Endothelial cell of umbilical vein (primary cell): ENCODE data around the gene SCN3B. TPM values are rescaled to one million over a fixed set of nuclear protein-coding genes. Genes with fewer than 3 reads are reported as not detected.

Source experiments
- BruUV-seq: library from RNA; stranded (reverse); fragments of 400-500 nt; replicated peaks from 2 replicates; lab custom pipeline; 2021; lab: Mats Ljungman, UMichigan
- CTCF ChIA-PET: fragments of 300-600, 350-600 bp; sonication (Branson Sonifier 250); formaldehyde crosslinking; loops from one replicate; lab custom pipeline; 2021; ENCODE audit warnings: antibody characterized with exemption, inconsistent platforms; lab: Charles Lee
- POLR2A ChIA-PET: fragments of 300-600, 350-600 bp; sonication (Branson Sonifier 250); formaldehyde crosslinking; loops from one replicate; lab custom pipeline; 2021; ENCODE audit warnings: antibody characterized with exemption, inconsistent platforms; lab: Charles Lee
- DNase-seq: peaks from one replicate; pipeline ENCODE4 v3.0.0-alpha.2; 2011; ENCODE audit warnings: low read depth, low spot score
- FAIRE-seq: peaks from 2 replicates; lab custom pipeline; 2011; peaks lifted over from hg19 to GRCh38; lab: Jason Lieb, UNC
- H2AFZ ChIP-seq: 2 replicates; pipeline ENCODE4 v1.6.0; 2012; ENCODE audit warnings: low read depth, low read length, control low read depth, inconsistent platforms
- H3K27ac ChIP-seq: 2 replicates; pipeline ENCODE4 v1.5.1; 2011; ENCODE audit warnings: low read depth, mild to moderate bottlenecking, control low read depth, low read length, moderate library complexity; ENCODE audit not compliant: insufficient read depth
- H3K27me3 ChIP-seq, 2 experiments: 2 replicates each; pipeline versions ENCODE4 v1.6.0 to v1.6.1; 2011; ENCODE audit warnings: low read length in 2 of 2, mixed read lengths in 1 of 2; ENCODE audit not compliant: control insufficient read depth in 2 of 2, insufficient read depth in 2 of 2
- H3K36me3 ChIP-seq, 2 experiments: 2 replicates in 1 of 2; 3 replicates in 1 of 2; pipeline ENCODE4 v1.5.1; 2011; ENCODE audit warnings: low read length in 2 of 2, mild to moderate bottlenecking in 1 of 2, moderate library complexity in 1 of 2; ENCODE audit not compliant: control insufficient read depth in 2 of 2, insufficient read depth in 2 of 2; ENCODE audit errors: extremely low read depth in 1 of 2
- H3K4me1 ChIP-seq: 3 replicates; pipeline ENCODE4 v1.5.1; 2011; ENCODE audit warnings: mild to moderate bottlenecking, low read length; ENCODE audit not compliant: control insufficient read depth, insufficient read depth; ENCODE audit errors: extremely low read depth
- H3K4me2 ChIP-seq: 2 replicates; pipeline ENCODE4 v1.6.1; 2011; ENCODE audit warnings: low read length, control low read depth, mixed read lengths; ENCODE audit not compliant: insufficient read depth
- H3K4me3 ChIP-seq, 3 experiments: fragments of 200-600 bp in 1 of 3; sonication (generic), shearing (Covaris generic) in 1 of 3; replicated peaks in 1 of 3; 2 replicates each; pipeline ENCODE4 v1.5.1; 2011 to 2016; ENCODE audit warnings: control low read depth in 3 of 3, low read length in 3 of 3, mild to moderate bottlenecking in 2 of 3, inconsistent platforms in 1 of 3, low read depth in 1 of 3, moderate library complexity in 1 of 3; ENCODE audit not compliant: insufficient read depth in 1 of 3
- H3K79me2 ChIP-seq: 2 replicates; pipeline ENCODE4 v1.6.0; 2012; ENCODE audit warnings: low read length, inconsistent platforms; ENCODE audit not compliant: control insufficient read depth, insufficient read depth
- H3K9ac ChIP-seq: replicated peaks from 2 replicates; pipeline ENCODE3; 2011; ENCODE audit warnings: low read length, control low read depth; ENCODE audit not compliant: insufficient read depth; ENCODE audit errors: extremely low read depth
- H3K9me1 ChIP-seq: replicated peaks from 3 replicates; pipeline ENCODE4 v1.6.0; 2011; ENCODE audit warnings: mild to moderate bottlenecking, low read length; ENCODE audit not compliant: control insufficient read depth, insufficient read depth; ENCODE audit errors: extremely low read depth
- H3K9me3 ChIP-seq: replicated peaks from 2 replicates; pipeline ENCODE4 v1.5.1; 2012; ENCODE audit warnings: low read length, inconsistent platforms; ENCODE audit not compliant: control insufficient read depth, insufficient read depth
- H4K20me1 ChIP-seq: replicated peaks from 2 replicates; pipeline ENCODE3; 2011; ENCODE audit warnings: mild to moderate bottlenecking, low read length; ENCODE audit not compliant: control insufficient read depth, insufficient read depth; ENCODE audit errors: extremely low read depth
- CTCF ChIP-seq, 2 donors: IDR thresholded peaks; 1 replicate in 1 of 2; 2 replicates in 1 of 2; pipeline ENCODE4 v1.5.1; 2011; ENCODE audit warnings: low read length in 2 of 2, mild to moderate bottlenecking in 2 of 2, moderate library complexity in 2 of 2, control low read depth in 1 of 2, inconsistent platforms in 1 of 2, low read depth in 1 of 2; ENCODE audit not compliant: insufficient read depth in 1 of 2; ENCODE audit errors: extremely low read depth in 1 of 2
- EZH2 ChIP-seq: IDR thresholded peaks from 2 replicates; pipeline ENCODE4 v1.6.1; 2012; ENCODE audit warnings: borderline replicate concordance, low read depth, mild to moderate bottlenecking, moderate library complexity, low read length, inconsistent platforms; ENCODE audit not compliant: severe bottlenecking
- FOS ChIP-seq: IDR thresholded peaks from 2 replicates; pipeline ENCODE4 v1.6.1; 2011; ENCODE audit warnings: mild to moderate bottlenecking, low read length, moderate library complexity, borderline replicate concordance; ENCODE audit not compliant: insufficient read depth
- GATA2 ChIP-seq: IDR thresholded peaks from 2 replicates; pipeline ENCODE4 v1.7.0; 2011; ENCODE audit warnings: low read depth, mild to moderate bottlenecking, moderate library complexity, mixed read lengths, low read length; ENCODE audit not compliant: insufficient read length, insufficient read depth
- JUN ChIP-seq: IDR thresholded peaks from 2 replicates; pipeline ENCODE4 v1.6.1; 2011; ENCODE audit warnings: borderline replicate concordance, low read depth; ENCODE audit not compliant: insufficient read length, insufficient read depth
- MAX ChIP-seq: IDR thresholded peaks from 2 replicates; pipeline ENCODE4 v1.6.1; 2011; ENCODE audit not compliant: insufficient read depth, insufficient read length
- MYC ChIP-seq: IDR thresholded peaks from one replicate; pipeline ENCODE4 v1.6.1; 2011; ENCODE audit warnings: mild to moderate bottlenecking, low read depth, low read length
- POLR2A ChIP-seq: IDR thresholded peaks from 2 replicates; pipeline ENCODE4 v1.6.1; 2012; ENCODE audit warnings: low read depth, mild to moderate bottlenecking, control low read depth, low read length
- POLR2AphosphoS5 ChIP-seq: IDR thresholded peaks from 2 replicates; pipeline ENCODE4 v1.6.1; 2012; ENCODE audit warnings: low read depth, mild to moderate bottlenecking, control low read depth, low read length, moderate library complexity; ENCODE audit not compliant: insufficient read depth
- dilution Hi-C: fragments of 300-500 bp; cut with MboI; formaldehyde crosslinking; loops from one replicate; pipeline ENCODE4 v1.15.0; 2019; ENCODE audit warnings: low sequenced_read_pairs; ENCODE audit not compliant: extremely low pct_ligation_motif_present
- intact Hi-C: fragments of 100-400 bp; cut with micrococcal nuclease; formaldehyde crosslinking; loops from one replicate; pipeline ENCODE4 v1.10.0; 2022
- polyA plus RNA-seq, 4 experiments: library from polyadenylated mRNA; depleted of rRNA in 3 of 4; stranded (reverse) in 3 of 4; unstranded in 1 of 4; fragments of >200 nt; gene quantifications; 2 replicates each; pipeline versions ENCODE4 v1.2.1 to v1.2.3, GENCODE V29; 2011 to 2012; ENCODE audit warnings: missing spikeins in 1 of 4
- total RNA-seq: library from RNA; stranded (reverse); gene quantifications from 2 replicates; pipeline ENCODE4 v1.2.3, GENCODE V29; 2021

The SCN3B gene
- total and polyA plus RNA-seq, 2 donors (not counting 3 experiments of a cell fraction or from before 2014, with no cell fraction given): 0.72 to 1.4 TPM

GRCh38 chr11:123608945-123609344 is 45.5 kb downstream of the SCN3B start:
- Histone ChIP-seq H3K4me1 (no peaks in the 10 kb centered on the region), H3K79me2 (no peaks in the 10 kb centered on the region), H3K27me3 (no peaks in the 10 kb centered on the region), H3K9me1 (no peaks in the 10 kb centered on the region), H3K36me3 (no peaks in the 10 kb centered on the region), H2AFZ (no peak overlapping the region), H3K27ac (no peak overlapping the region), H4K20me1 (no peaks in the 10 kb centered on the region), H3K4me2 (no peak overlapping the region), H3K9ac (no peak overlapping the region), H3K4me3 (no peak overlapping the region), H3K9me3 (no peaks in the 10 kb centered on the region)
- no TSS peak for BruUV-seq
- ChIA-PET CTCF (no interaction called here), POLR2A (no interaction called here)
- no peak for FAIRE-seq
- DNase-seq: no peak
- dilution Hi-C loops: no loop called here
- intact Hi-C loops: no loop called here
- TF ChIP-seq GATA2: no peak
- TF ChIP-seq CTCF (IDR thresholded peaks at IDR 0.05; ENCODE audit: extremely low read depth in 1 of 2, insufficient read depth in 1 of 2, low read depth in 1 of 2, low read length in 2 of 2): no peak

GRCh38 chr11:123608371-123608770 is 46.1 kb downstream of the SCN3B start:
- ChIA-PET POLR2A (no interaction called here), CTCF (no interaction called here)
- intact Hi-C loops: no loop called here

More at GRCh38 chr11:123608371-123608770, 46.1 kb downstream of the SCN3B start:
- Histone ChIP-seq H3K4me2 (no peak overlapping the region), H3K79me2 (no peaks in the 10 kb centered on the region), H3K9ac (no peak overlapping the region), H3K27me3 (no peaks in the 10 kb centered on the region), H3K27ac (no peak overlapping the region), H3K4me3 (no peak overlapping the region), H3K36me3 (no peaks in the 10 kb centered on the region), H2AFZ (no peak overlapping the region), H4K20me1 (no peaks in the 10 kb centered on the region), H3K4me1 (no peaks in the 10 kb centered on the region), H3K9me1 (no peaks in the 10 kb centered on the region), H3K9me3 (no peaks in the 10 kb centered on the region)
- DNase-seq: no peak
- FAIRE-seq: no peak
- no TSS peak for BruUV-seq
- dilution Hi-C loops: no loop called here
- TF ChIP-seq EZH2 (no peak), MAX (no peak), FOS (no peak), JUN (no peak), MYC (no peak), POLR2A (no peak), POLR2AphosphoS5 (no peak), CTCF (IDR thresholded peaks at IDR 0.05; ENCODE audit: extremely low read depth in 1 of 2, insufficient read depth in 1 of 2, low read depth in 1 of 2, low read length in 2 of 2) (no peak), GATA2 (no peak)
